Measurements from ENCODE around the gene UBE2V1.

The UBE2V1 gene

GRCh38 chr20:50110141-50111047, 2.6 kb downstream of the UBE2V1 start:
- TF ChIP-seq EGR1 (IDR thresholded peaks at IDR 0.05) (no peak), TAF1 (IDR thresholded peaks at IDR 0.05; ENCODE audit: low read depth) (no peak)

- TF ChIP-seq TCF12 (IDR thresholded peaks at IDR 0.05; ENCODE audit: low read depth) (no peak), EGR1 (IDR thresholded peaks at IDR 0.05) (no peak), FOXM1 (IDR thresholded peaks at IDR 0.05; ENCODE audit: borderline replicate concordance, low read depth) (no peak), TEAD4 (IDR thresholded peaks at IDR 0.05) (no peak), ZBTB7A (IDR thresholded peaks at IDR 0.05; ENCODE audit: low read depth) (no peak), NFIC (IDR thresholded peaks at IDR 0.05) (no peak), USF1 (IDR thresholded peaks at IDR 0.05) (no peak), CREB1 (IDR thresholded peaks at IDR 0.05; ENCODE audit: low read depth) (no peak), MAX (IDR thresholded peaks at IDR 0.05) (no peak), CEBPB (IDR thresholded peaks at IDR 0.05) (no peak), RAD21 (IDR thresholded peaks at IDR 0.05; ENCODE audit: low read depth) (no peak), REST (IDR thresholded peaks at IDR 0.05; ENCODE audit: low read depth) (no peak), TAF1 (IDR thresholded peaks at IDR 0.05; ENCODE audit: low read depth) (no peak), YY1 (IDR thresholded peaks at IDR 0.05; ENCODE audit: low read depth) (no peak)
Observed at GRCh38 chr20:50108556-50109235, 4.3 kb downstream of the UBE2V1 start.

GRCh38 chr20:50107796-50108331, 5.1 kb downstream of the UBE2V1 start:
- TF ChIP-seq TAF1 (IDR thresholded peaks at IDR 0.05; ENCODE audit: low read depth) = no peak
- no peak for TF ChIP-seq YY1 (IDR thresholded peaks at IDR 0.05; ENCODE audit: low read depth)
- TF ChIP-seq CEBPB (IDR thresholded peaks at IDR 0.05) = no peak
- TF ChIP-seq ZBTB7A (IDR thresholded peaks at IDR 0.05; ENCODE audit: low read depth) = no peak
- no peak for TF ChIP-seq NFIC (IDR thresholded peaks at IDR 0.05)
- TF ChIP-seq FOXM1 (IDR thresholded peaks at IDR 0.05; ENCODE audit: borderline replicate concordance, low read depth) = no peak
- TF ChIP-seq MAX (IDR thresholded peaks at IDR 0.05) = no peak
- TF ChIP-seq TCF12 (IDR thresholded peaks at IDR 0.05; ENCODE audit: low read depth) = no peak
- no peak for TF ChIP-seq RAD21 (IDR thresholded peaks at IDR 0.05; ENCODE audit: low read depth)
- TF ChIP-seq REST (IDR thresholded peaks at IDR 0.05; ENCODE audit: low read depth) = no peak
- no peak for TF ChIP-seq CREB1 (IDR thresholded peaks at IDR 0.05; ENCODE audit: low read depth)
- no peak for TF ChIP-seq EGR1 (IDR thresholded peaks at IDR 0.05)
- TF ChIP-seq TEAD4 (IDR thresholded peaks at IDR 0.05) = no peak
- no peak for TF ChIP-seq USF1 (IDR thresholded peaks at IDR 0.05)
- no peak for TF ChIP-seq EP300 (IDR thresholded peaks at IDR 0.05; ENCODE audit: borderline replicate concordance)

GRCh38 chr20:50107086-50107660, 5.8 kb downstream of the UBE2V1 start:
- no peak for TF ChIP-seq CEBPB (IDR thresholded peaks at IDR 0.05)
- no peak for TF ChIP-seq CREB1 (IDR thresholded peaks at IDR 0.05; ENCODE audit: low read depth)
- TF ChIP-seq FOXM1 (IDR thresholded peaks at IDR 0.05; ENCODE audit: borderline replicate concordance, low read depth) = no peak
- TF ChIP-seq USF1 (IDR thresholded peaks at IDR 0.05) = no peak
- no peak for TF ChIP-seq EGR1 (IDR thresholded peaks at IDR 0.05)
- no peak for TF ChIP-seq MAX (IDR thresholded peaks at IDR 0.05)
- TF ChIP-seq ZBTB7A (IDR thresholded peaks at IDR 0.05; ENCODE audit: low read depth) = no peak
- TF ChIP-seq YY1 (IDR thresholded peaks at IDR 0.05; ENCODE audit: low read depth) = no peak

Measured in Ishikawa (cell line).